Measurements from ENCODE around the gene PCNX1.
"Not testable (repeated sequence)": the region's sequence is repeated elsewhere in the genome, so short reads cannot be mapped to it uniquely, and the experiment has no call there.

Gene PCNX1

GRCh38 chr14:71138448-71139293, 231.4 kb downstream of the PCNX1 start:
- TF ChIP-seq CTCF (IDR thresholded peaks at IDR 0.05; ENCODE audit: low read depth, low read length): peak; percentile 82

GRCh38 chr14:71139294-71139946, 232.2 kb downstream of the PCNX1 start:
- no peak for TF ChIP-seq CTCF (IDR thresholded peaks at IDR 0.05; ENCODE audit: low read depth, low read length)
- no peak overlapping the region for H3K4me3 ChIP-seq (ENCODE audit: low read depth, low read length)

More at GRCh38 chr14:71138448-71139293, 231.4 kb downstream of the PCNX1 start:
- H3K4me3 ChIP-seq (ENCODE audit: low read depth, low read length): no peak overlapping the region

GRCh38 chr14:71140157-71140556, 232.9 kb downstream of the PCNX1 start:
- no peak overlapping the region for H3K4me3 ChIP-seq (ENCODE audit: low read depth, low read length)
- no peak for TF ChIP-seq CTCF (IDR thresholded peaks at IDR 0.05; ENCODE audit: low read depth, low read length)

- H3K4me3 ChIP-seq (ENCODE audit: low read depth, low read length): no peak overlapping the region
- no peak for TF ChIP-seq CTCF (IDR thresholded peaks at IDR 0.05; ENCODE audit: low read depth, low read length)
Observed at GRCh38 chr14:71141701-71142374, 234.6 kb downstream of the PCNX1 start.

GRCh38 chr14:71142375-71143038, 235.2 kb downstream of the PCNX1 start:
- TF ChIP-seq CTCF (IDR thresholded peaks at IDR 0.05; ENCODE audit: low read depth, low read length): no peak
- H3K4me3 ChIP-seq (ENCODE audit: low read depth, low read length): no peak overlapping the region

- no peak overlapping the region for H3K4me3 ChIP-seq (ENCODE audit: low read depth, low read length)
- TF ChIP-seq CTCF (IDR thresholded peaks at IDR 0.05; ENCODE audit: low read depth, low read length): no peak
Observed at GRCh38 chr14:71143381-71144290, 236.4 kb downstream of the PCNX1 start.

GRCh38 chr14:71147335-71147734, 240.1 kb downstream of the PCNX1 start:
- not testable (repeated sequence) for H3K4me3 ChIP-seq (ENCODE audit: low read depth, low read length)
